CD1c-positive myeloid dendritic cell (primary cell): ENCODE measurements around the gene TVP23A.
"Not testable (repeated sequence)": the region's sequence is repeated elsewhere in the genome, so short reads cannot be mapped to it uniquely, and the experiment has no call there.

Source experiments
- DNase-seq: peaks from one replicate; pipeline ENCODE4 v3.0.0-alpha.2; 2016; ENCODE audit errors: extremely low spot score

Gene TVP23A

DNA sequence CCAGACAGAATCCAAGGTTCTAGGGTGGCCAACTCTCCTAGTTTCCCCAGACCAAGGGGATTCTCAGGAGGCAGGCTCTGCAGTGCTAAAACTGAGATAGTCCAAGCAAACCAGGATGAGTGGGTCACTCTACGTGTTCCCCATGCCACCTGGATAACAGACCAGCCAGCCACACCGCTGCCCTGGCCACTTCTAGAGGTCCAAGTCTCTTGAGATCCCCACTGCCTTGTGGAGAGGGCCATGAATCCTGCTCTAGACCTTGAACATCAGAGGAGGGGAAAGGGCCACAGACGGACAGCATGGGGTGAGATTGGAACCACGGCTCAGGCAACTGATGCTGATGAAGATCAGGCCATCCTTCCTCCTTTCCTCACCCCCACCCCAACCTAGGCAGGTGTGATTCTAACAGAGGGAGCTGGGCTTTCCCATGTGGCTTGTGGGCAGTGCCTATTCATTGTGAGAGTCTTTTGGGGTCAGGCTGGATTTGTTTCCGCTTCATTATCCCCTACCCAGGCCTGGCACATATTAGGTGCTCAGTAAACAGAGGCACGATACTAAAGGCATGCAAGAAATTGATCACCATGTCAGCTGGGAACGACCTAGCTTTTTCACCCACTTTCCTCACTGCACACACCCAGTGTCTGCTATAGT, 16.8 kb upstream of the TVP23A start:
- no peak for DNase-seq

GRCh38 chr16:10834766-10835165, 16.2 kb upstream of the TVP23A start:
- no peak for DNase-seq

DNA sequence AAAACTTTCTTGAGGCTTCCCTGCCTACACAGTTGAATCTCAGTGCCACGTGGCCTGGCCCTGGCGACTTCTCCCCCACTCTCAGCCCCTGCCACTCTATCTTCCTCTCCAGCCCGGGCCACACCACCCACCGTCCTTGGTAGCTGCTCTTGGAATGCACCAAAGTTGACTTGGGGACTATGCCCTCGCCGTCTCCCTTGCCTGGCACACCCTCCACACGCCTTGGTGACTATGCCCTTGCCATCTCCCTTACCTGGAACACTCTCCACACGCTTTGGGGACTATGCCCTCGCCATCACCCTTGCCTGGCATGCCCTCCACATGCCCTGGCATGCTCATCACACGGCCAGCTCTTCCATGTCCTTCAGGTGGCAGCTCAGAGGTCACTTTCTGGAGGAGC, 15.5 kb upstream of the TVP23A start:
- no peak for DNase-seq

- DNase-seq, result no peak
These were observed 14.7 kb upstream of the TVP23A start for GRCh38 chr16:10833271-10833670.

GRCh38 chr16:10831894-10832886, 13.6 kb upstream of the TVP23A start:
- DNase-seq, result peak; percentile 94

DNA sequence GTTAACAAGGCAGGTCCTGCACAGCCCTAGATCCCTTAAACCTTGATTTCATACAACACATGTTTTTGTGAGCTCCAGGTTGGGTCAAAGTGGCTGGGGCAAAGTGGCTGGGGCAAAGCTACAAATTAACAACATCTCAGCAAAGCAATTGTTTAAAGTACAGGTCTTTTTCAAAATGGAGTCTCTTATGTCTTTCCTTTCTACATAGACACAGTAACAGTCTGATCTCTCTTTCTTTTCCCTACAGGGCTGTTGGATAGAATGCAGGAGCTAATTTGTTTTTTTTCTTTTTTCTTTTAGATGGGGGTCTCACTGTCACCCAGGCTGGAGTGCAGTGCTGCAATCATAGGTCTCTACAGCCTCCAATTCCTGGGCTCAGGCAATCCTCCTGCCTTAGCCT, 11.6 kb upstream of the TVP23A start:
- not testable (repeated sequence) for DNase-seq

DNA sequence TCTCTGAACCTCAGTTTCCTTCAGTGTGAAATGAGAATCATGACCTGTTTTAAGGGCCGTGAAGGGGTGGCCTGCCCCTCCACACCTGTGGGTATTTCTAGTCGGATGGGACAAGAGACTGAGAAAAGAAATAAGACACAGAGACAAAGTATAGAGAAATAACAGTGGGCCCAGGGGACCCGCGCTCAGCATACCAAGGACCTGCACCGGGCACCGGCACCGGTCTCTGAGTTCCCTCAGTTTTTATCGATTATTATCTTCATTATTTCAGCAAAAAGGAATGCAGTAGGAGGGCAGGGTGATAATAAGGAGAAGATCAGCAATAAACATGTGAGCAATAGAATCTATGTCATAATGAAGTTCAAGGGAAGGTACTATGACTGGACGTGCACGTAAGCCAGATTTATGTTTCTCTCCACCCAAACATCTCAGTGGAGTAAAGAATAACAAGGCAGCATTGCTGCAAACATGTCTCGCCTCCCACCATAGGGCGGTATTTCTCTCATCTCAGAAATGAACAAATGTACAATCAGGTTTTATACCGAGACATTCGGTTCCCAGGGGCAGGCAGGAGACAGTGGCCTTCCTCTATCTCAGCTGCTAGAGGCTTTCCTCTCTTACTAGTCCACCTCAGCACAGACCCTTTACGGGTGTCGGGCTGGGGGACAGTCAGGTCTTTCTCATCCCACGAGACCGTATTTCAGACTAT, 10.9 kb upstream of the TVP23A start:
- DNase-seq, result not testable (repeated sequence)

GRCh38 chr16:10828851-10829366, 10.3 kb upstream of the TVP23A start:
- peak; percentile 98 for DNase-seq

DNA sequence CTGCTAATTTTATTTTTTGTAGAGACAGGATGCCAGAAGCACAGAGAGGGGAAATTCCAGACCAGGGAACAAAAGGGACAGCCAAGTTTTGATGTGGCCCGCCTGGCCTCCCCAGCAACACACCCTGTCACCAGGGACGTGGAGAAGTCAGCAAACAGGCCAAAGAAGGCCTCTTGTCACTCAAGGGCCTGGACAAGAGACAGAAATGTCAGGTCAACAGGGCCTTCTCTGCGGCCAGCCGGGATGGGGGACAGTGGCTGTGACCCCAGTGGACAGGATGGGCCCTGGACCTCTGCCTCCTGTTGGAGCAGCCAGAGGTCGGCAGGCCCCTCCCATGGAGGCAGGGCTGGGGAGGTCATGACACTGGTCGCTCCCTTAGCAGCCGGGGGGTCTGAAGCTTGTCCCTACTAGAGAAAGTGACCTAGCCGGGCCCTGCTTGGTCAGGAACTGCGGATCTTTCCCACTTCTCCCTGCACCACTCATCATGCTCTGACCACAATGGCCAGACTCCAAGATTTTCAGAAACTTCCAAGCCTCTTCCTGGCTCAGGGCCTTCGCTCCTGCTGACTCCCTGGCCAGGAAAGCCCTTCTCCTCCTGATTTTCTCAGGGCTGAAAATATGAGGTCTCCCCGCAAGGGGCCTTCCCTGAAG, 9.2 kb upstream of the TVP23A start:
- DNase-seq, result peak; percentile 37

- DNase-seq, result no peak
These were observed 5.7 kb upstream of the TVP23A start for GRCh38 chr16:10824111-10824893.

- DNase-seq, result no peak
These were observed 4.1 kb upstream of the TVP23A start for GRCh38 chr16:10822702-10823101.

- DNase-seq, result no peak
These were observed 2.0 kb upstream of the TVP23A start for GRCh38 chr16:10820546-10820945.

GRCh38 chr16:10817514-10817913, 1.1 kb downstream of the TVP23A start:
- DNase-seq, result no peak

- no peak for DNase-seq
These were observed 5.5 kb downstream of the TVP23A start for GRCh38 chr16:10813099-10813455.

DNA sequence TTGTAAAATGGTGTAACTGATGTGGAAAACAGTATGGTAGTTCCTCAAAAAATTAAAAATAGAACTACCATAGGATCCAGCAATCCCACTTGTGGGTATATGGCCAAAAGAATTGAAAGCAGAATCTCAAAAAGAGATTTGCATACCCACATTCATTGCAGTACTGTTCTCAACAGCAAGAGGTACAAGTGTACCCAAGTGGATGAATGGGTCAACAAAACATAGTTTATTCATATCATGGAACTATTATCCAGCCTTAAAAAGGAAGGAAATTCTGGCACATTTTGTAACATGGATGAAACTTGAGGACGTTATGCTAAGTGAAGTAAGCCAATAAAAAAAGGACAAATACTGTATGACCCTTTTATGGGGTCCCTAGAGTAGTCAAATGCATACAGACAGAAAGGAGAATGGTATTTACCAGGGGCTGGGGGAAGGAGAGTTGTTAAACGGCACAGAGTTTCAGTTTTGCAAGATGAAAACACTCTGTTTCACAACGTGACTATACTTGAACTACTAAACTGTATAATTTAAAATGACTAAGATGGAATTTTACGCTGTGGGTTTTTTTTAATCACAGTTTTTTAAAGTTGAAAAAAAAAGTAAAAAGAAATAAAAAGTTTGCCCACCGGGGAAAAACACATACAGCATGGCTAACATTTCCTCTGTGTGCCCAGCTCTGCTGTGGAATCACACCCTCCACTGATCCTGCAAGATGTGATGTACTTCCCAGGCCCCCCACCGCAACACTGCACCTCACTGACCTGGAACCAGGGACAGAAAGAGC, 6.1 kb downstream of the TVP23A start:
- DNase-seq, result peak; percentile 34

DNA sequence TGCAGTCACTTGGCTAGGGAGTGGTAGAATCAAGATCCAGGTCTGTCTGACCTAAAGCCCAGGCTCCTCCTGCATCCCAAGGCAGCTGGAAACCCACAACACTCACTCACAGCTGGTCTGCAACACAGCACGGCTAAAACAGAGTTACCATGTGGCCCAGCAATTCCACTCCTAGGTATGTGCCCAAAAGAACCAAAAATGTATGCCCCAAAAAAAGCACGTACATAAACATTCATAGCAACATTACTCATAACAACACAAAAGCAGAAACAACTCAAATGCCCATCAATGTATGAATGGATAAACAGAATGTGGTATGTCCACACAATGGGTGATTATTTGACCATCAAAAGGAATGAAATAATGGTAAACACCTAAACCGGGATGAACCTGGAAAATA, 8.9 kb downstream of the TVP23A start:
- no peak for DNase-seq

DNA sequence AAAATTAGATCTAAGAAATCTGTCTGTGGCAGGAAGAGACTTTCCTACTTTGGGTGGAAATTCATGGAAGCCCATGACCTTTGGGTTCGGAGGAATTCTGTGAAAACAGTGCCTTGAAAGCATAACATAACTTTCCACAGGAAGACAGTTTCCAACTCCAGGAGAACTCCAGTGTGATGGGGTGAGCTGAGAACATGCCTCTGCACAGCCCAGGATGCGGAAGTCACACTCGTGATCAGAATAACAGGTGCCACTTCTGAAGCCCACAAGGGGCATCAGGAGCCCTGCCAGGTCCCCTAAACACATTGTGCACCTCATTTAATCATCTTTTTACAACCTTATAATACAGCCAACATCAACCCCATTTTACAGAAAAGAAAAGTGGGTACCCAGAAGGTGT, 9.7 kb downstream of the TVP23A start:
- DNase-seq, result no peak

GRCh38 chr16:10808218-10808617, 10.4 kb downstream of the TVP23A start:
- DNase-seq, result no peak

DNA sequence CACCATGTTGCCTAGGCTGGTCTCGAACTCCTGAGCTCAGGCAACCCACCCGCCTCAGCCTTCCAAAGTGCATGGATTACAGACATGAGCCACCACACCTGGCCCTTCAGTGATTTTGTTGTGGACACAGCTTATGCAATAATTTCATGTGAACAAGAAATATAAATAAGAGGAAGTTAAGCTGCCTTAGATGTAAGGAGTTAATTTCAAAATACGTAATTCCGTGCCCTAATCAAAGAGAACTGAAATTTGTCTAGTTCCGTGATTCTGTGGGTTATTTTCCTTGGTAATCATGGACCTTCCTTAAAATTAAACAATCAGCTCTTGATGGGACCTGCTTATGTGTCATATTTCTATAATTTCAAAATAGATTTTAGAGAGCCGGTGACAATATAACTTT, 11.9 kb downstream of the TVP23A start:
- peak; percentile 94 for DNase-seq

GRCh38 chr16:10805334-10805733, 13.3 kb downstream of the TVP23A start:
- no peak for DNase-seq
